ENCODE measurements around the gene DHPS. TPM values are rescaled to one million over a fixed set of nuclear protein-coding genes. Genes with fewer than 3 reads are reported as not detected.
A peak's percentile ranks its signal among the peaks of the same experiment; 100 is the strongest.

DHPS gene
- total and polyA plus RNA-seq, 2 of the 13 experiments (the other 11 are each of a cell fraction or from before 2014, with no cell fraction given): 43.3 to 84.3 TPM

DNA sequence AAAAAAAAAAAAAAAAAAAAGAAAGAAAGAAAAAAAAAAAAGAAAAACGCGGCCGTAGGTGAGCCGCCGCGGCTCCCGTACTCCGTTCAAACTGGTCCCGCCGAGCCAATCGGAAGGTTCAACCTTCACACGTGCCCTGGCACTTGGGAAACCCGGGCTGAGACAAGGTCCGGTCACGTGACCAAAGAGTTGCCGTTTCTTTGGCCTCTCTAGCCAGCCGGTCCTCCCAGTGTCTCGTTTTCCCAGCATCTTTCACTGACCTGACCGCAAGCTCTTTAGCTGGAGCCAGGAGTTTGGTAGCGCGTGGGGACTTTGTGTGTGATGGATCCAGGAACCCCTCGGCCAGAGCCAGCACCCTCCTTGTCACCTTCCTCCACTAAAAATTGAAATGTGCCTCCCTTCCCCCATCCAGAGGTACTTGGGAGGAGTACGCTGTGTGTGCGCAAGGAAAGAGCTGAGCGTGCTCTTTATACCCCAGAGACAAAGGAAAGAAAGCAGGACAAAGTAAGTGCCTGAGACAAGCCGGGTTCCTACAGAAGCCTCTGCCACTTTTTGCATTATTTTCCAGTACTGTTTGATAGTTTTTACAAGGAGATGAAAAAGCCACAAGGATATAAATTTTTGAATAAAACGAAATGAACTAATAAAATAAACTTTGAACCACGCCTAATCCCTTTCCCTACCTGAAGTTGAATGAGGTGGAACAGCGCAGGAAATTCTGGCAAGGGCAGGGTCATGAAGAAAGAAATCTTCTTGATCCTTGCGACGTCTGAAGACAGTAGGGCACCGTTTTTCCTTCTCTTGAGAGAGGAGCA lies 41.1 kb upstream of the DHPS start (continued):
- TF ChIP-seq ZNF646 (CRISPR knock-in tag; IDR thresholded peaks at IDR 0.05): no peak
- no peak for TF ChIP-seq KDM6A (CRISPR knock-in tag; IDR thresholded peaks at IDR 0.05; ENCODE audit: low read depth)
- TF ChIP-seq, protein P1, sequence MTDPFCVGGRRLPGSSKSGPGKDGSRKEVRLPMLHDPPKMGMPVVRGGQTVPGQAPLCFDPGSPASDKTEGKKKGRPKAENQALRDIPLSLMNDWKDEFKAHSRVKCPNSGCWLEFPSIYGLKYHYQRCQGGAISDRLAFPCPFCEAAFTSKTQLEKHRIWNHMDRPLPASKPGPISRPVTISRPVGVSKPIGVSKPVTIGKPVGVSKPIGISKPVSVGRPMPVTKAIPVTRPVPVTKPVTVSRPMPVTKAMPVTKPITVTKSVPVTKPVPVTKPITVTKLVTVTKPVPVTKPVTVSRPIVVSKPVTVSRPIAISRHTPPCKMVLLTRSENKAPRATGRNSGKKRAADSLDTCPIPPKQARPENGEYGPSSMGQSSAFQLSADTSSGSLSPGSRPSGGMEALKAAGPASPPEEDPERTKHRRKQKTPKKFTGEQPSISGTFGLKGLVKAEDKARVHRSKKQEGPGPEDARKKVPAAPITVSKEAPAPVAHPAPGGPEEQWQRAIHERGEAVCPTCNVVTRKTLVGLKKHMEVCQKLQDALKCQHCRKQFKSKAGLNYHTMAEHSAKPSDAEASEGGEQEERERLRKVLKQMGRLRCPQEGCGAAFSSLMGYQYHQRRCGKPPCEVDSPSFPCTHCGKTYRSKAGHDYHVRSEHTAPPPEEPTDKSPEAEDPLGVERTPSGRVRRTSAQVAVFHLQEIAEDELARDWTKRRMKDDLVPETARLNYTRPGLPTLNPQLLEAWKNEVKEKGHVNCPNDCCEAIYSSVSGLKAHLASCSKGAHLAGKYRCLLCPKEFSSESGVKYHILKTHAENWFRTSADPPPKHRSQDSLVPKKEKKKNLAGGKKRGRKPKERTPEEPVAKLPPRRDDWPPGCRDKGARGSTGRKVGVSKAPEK (CRISPR knock-in tag; IDR thresholded peaks at IDR 0.05; ENCODE audit: borderline replicate concordance): no peak
- no peak for TF ChIP-seq ZBTB49 (CRISPR knock-in tag; IDR thresholded peaks at IDR 0.05; ENCODE audit: borderline replicate concordance)
- TF ChIP-seq, protein P2, sequence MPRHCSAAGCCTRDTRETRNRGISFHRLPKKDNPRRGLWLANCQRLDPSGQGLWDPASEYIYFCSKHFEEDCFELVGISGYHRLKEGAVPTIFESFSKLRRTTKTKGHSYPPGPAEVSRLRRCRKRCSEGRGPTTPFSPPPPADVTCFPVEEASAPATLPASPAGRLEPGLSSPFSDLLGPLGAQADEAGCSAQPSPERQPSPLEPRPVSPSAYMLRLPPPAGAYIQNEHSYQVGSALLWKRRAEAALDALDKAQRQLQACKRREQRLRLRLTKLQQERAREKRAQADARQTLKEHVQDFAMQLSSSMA (CRISPR knock-in tag; IDR thresholded peaks at IDR 0.05): no peak
- no peak for TF ChIP-seq ZNF530 (CRISPR knock-in tag; IDR thresholded peaks at IDR 0.05; ENCODE audit: low read depth)
- 0 out of 2 replicates have a peak, but pooled peaks have one; percentile 12 for TF ChIP-seq ZNF800 (CRISPR knock-in tag; IDR thresholded peaks at IDR 0.05)
- no peak for TF ChIP-seq ZKSCAN8 (CRISPR knock-in tag; IDR thresholded peaks at IDR 0.05; ENCODE audit: borderline replicate concordance)
- peak; percentile 94 for TF ChIP-seq U2AF2 (IDR thresholded peaks at IDR 0.05; ENCODE audit: low read depth, low read length)
- no peak for TF ChIP-seq HOXA9 (CRISPR knock-in tag; IDR thresholded peaks at IDR 0.05; ENCODE audit: borderline replicate concordance)
- TF ChIP-seq ZNF747 (CRISPR knock-in tag; IDR thresholded peaks at IDR 0.05; ENCODE audit: borderline replicate concordance): no peak
- peak; percentile 91 for TF ChIP-seq SPEN (CRISPR knock-in tag; IDR thresholded peaks at IDR 0.05; ENCODE audit: low read depth)
- peak; percentile 69 to 75 for TF ChIP-seq POLR2A (IDR thresholded peaks at IDR 0.05; ENCODE audit: insufficient read depth in 1 of 2, low read depth in 2 of 2, low read length in 2 of 2)
